HG02571 (cell line): ENCODE measurements around the gene ZNRF1.
"Not testable (repeated sequence)": the region's sequence is repeated elsewhere in the genome, so short reads cannot be mapped to it uniquely, and the experiment has no call there.

Experiments used
- ATAC-seq: cut with Tn5 transposase; IDR thresholded peaks from one replicate; pipeline ENCODE4 v1.9.1; 2021; ENCODE audit warnings: mild to moderate bottlenecking, moderate library complexity; ENCODE audit not compliant: unreplicated experiment

The ZNRF1 gene

DNA sequence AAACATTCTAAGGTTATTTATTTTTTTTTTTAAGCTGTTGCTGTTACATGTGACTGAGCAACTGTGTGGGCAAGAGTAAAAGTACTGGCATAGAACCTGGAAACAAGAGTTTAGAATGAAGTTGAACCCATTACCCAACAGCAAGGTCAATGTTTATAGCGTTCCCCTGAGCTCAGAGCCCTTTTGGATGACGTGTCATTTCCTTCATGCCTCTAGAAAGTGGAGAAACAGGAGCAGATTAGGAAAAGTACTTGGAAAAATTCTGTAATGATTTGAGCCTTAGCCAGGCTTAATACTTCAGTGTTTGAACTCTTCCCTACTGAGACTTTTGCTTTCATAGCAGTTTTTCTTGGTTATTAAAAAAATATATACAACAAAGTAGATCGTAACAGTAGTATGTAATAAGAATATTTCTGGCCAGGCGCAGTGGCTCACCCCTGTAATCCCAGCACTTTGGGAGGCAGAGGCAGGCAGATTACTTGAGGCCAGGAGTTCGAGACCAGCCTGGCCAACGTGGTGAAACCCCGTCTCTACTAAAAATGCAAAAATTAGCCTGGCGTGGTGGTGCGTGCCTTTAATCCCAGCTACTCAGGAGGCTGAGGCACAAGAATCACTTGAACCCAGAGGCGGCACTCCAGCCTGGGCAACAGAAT, 27.5 kb downstream of the ZNRF1 start:
- not testable (repeated sequence) for ATAC-seq

DNA sequence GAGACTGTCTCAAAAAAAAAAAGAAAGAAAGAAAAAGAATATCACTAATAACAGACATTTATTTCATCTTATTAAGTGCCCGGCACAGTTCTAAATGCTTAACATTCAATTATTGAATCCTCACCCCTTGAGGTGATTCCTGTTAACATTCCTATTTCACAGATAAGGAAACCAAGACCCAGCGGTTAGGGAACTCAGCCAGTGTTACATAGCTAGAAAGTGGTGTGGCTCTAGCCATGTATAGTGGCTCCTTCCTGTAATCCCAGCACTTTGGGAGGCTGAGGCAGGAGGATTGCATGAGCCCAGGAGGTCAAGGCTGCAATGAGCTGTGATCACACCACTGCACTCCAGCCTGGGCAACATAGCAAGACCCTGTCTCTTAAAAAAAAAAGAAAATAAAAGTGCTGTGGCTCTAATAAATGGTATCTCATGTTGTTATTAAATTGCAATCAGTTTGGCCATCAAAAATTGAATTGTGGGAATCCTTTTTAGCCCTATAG, 28.1 kb downstream of the ZNRF1 start:
- ATAC-seq, result no peak

DNA sequence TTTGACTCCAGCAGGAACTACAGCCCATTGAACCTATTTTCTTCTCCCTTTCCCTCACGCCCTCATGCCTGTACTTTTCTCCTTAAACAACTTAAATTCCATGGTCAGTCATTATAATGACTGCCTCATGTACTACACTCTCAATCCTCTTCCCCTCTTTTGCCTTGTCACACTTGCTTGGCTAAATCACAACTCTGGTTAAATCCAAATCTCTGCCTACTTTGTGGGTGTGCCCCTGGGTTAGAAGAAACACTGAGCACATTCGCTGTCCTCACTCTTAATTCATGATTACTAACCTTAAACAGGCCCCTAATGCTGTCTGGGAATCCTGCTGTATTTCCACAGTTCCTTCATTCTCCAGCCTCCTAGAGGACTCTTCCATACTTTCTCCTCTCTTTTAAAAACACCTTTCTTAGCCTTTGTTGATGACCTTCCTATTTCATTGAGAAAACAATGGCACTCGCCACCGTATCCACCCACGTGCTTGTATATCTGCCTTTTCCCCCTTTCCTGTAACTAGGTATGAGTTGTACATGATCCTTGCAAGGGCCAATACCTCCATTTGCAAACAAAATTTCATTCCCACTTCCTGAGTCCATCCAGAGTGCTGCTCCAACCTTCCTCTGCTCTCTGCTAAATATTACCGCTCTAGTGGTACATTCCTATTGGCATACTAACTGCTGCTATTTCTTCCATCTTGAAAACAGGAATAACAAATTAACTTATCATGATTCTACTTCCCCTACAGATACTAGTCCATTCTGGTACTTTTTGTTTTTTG, 28.9 kb downstream of the ZNRF1 start:
- no peak for ATAC-seq

GRCh38 chr16:75028544-75029135, 29.8 kb downstream of the ZNRF1 start:
- no peak for ATAC-seq

DNA sequence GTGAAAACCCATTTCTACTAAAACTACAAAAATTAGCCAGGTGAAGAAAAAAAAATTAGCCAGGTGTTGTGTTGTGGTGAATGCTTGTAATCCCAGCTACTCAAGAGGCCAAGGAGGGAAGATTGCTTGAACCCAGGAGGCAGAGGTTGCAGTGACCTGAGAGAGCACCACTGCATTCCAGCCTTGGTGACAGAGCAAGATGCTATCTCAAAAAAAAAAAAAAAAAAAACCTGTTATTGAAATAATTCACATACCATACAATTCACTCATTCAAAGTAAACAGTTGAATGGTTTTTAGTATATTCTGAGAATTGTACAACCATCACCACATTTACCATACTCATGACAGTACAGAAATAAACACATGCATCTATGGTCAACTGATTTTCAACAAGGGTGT, 31.0 kb downstream of the ZNRF1 start:
- no peak for ATAC-seq

- no peak for ATAC-seq
These were observed 33.8 kb downstream of the ZNRF1 start for GRCh38 chr16:75032655-75033054.

DNA sequence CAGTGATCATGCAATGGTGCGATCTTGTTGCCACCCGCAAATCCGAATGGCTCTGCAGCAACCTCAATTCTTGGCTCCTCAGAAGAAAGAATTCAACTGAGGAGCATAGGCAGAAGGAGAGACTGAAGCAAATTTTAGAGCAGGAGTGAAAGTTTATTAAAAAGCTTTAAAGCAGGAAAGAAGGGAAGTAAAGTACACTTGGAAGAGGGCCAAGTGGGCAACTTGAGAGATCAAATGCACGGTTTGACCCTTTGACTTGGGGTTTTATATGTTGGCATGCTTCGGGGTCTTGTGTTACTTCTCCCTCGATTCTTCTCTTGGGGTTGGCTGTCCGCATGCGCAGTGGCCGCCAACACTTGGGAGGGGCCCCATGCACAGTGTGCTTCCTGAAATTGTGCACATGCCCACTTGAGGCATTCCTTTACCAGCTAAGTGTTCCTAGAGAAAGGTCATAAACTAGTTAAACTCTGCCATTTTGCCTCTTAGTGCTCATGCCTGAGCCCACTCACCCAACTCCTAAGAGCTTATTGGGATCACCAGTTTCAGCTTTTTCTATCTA, 36.7 kb downstream of the ZNRF1 start:
- no peak for ATAC-seq

DNA sequence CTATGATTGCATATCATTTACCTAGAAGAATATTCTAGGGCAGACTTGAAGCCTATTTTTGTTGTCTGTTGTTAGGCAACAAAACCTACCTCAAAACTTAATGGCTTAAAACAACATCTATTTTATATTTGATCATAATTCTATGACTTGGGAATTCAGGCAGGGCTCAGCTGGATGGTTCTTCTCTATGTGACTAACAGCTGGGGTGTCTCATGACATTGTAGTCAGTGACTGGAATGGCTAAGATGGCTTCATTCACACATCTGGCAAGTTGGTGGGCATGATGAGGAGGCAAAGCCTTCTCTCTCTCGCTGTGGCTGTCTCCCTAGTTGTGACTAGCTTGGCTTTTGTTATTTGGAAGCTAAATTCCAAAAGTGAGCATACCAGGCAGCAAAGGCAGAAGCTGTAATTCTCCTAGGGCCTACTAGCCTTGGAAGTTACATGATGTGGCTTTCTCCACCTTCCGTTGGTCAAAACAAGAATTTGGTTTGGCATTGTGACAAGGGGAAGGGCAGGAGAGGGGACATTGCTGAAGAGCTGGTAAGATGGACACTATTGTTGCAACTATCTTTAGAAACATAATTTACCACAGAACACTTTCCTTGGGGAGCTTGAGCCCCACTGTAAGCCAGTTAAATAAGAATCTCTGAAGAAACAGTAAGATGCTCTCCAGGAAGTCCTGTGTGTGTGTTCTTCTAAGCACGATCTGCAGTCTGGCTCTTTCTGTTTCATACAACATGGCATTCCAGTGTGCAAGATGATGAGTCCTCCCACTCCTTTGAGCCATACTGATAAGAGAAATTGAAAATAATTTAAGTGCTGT, 39.4 kb downstream of the ZNRF1 start:
- ATAC-seq, result no peak

DNA sequence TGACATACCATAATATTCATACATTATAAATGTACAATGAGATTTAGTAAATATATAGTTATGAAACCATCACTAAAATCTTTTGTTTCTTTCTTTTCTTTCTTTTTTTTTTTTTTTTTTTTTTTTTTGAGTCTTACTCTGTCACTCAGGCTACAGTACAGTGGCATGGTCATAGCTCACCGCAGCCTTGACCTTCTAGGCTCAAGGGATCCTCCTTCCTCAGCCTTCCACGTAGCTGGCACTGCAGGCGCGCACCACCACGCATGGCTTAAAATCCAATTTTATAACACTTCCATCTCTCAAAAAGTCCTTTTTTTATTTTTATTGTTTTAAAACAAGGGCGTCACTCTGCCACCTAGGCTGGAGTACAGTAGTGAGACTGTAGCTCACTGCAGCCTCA, 41.1 kb downstream of the ZNRF1 start:
- ATAC-seq, result no peak

DNA sequence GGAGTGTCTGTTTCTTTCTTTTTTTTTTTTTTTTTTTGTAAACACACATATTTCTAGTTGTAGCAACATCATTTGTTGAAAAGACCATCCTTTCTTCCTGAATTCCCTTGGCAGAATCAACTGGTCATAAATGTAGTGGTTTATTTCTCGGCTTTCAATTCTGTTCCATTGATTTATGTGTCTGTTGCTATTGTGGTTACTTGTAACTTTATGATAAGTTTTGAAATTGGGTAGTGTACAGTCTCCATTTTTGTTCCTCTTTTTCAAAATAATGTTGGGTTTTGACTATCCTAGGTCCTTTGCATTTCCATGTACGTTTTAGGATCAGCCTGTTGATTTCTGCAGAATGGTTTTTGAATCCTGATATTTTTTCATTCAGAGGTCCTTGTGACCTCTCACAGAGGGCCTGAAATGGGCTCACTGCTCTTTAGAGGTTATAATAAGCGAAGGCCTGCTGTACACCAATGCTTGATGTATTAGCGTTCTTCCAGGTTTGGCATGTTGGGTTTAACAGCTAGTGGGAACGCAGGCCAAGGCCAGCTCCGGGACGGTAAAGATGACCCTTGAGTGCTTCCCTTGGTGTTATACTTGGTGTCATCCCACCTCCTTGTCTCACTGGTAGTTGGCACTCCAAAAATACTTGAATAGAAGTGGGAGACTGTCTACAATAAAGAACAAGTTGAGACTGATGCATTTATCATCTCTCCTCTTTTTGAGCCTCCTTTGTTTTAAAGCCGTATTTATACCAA, 43.8 kb downstream of the ZNRF1 start:
- no peak for ATAC-seq

- ATAC-seq, result no peak
These were observed 44.5 kb downstream of the ZNRF1 start for GRCh38 chr16:75043175-75043895.

DNA sequence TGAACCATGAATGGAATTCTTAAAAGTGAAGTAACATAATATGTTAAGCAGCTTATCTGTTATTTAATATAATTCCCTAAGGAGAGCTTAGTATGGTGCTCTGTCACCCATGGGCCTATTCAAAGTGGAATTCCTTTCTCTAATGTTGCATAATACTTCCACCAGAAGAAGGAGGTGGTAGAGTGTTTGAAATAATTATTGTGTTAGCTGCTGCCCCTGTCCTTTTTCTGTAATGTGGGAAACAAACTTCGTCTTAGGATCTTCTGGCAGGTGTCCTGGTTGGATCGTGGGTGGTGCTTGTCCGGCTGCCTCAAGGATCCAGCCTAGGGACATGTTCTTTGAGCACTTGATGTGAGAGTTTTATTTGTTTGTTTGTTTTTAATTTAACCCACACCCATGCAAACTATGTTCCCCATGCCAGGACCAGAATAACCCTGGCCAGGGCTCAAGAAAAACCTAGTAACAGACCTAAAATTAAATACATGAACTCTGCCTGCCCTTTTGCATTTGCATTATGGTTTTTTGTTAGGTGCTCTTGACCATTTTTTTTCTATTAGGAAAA, 46.1 kb downstream of the ZNRF1 start:
- ATAC-seq, result peak; percentile 65

- ATAC-seq, result no peak
These were observed 46.6 kb downstream of the ZNRF1 start for GRCh38 chr16:75045424-75045823.

- no peak for ATAC-seq
These were observed 49.2 kb downstream of the ZNRF1 start for GRCh38 chr16:75048054-75048453.

GRCh38 chr16:75048530-75048929, 49.7 kb downstream of the ZNRF1 start:
- no peak for ATAC-seq

GRCh38 chr16:75052481-75053202, 53.8 kb downstream of the ZNRF1 start:
- ATAC-seq, result no peak

DNA sequence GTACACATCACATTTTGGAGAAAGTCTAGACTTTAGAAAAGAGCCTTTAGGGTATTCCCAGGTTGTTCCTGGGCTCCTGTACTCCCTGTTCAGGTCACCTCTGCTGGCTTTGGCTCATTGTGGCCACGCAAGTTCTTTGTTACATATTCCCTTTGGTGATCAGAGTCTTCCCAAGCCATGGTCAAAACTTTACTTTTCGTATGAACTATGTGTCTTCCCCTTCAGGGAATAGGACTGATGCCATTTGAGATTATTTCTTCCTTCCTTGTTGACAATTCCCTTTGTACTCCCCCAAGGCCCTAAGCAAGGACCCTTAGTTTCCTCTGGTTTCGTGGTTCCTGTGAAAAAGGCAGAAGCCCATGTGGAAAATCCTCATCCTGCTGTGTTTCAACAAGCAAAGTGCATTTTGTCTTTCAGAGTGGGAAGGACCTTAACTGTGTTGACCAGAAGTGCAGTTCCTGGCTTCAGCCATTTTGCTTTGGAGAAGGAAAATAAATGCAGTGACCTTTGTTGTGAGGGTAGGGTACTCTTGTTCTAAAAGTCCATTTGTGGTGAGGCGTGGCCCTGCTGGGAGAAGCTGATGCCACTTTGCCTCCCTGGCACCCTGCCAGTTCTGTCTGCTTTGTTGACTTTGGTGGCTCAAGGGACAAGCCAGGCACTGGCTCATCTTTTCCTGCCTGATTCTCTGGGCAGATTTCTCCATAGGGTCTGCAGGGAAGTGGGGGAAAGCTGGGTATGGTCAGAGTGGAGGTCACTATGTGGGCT, 55.1 kb downstream of the ZNRF1 start:
- ATAC-seq, result no peak

- no peak for ATAC-seq
These were observed 55.7 kb downstream of the ZNRF1 start for GRCh38 chr16:75054556-75054947.
